HG02970 (cell line): Measurements from ENCODE around the gene CARMIL3.

Experiments used
- ATAC-seq: cut with Tn5 transposase; IDR thresholded peaks from one replicate; pipeline ENCODE4 v1.9.1; 2021; ENCODE audit warnings: mild to moderate bottlenecking, moderate library complexity, moderate number of reproducible peaks; ENCODE audit not compliant: unreplicated experiment, low FRiP score

CARMIL3 gene

DNA sequence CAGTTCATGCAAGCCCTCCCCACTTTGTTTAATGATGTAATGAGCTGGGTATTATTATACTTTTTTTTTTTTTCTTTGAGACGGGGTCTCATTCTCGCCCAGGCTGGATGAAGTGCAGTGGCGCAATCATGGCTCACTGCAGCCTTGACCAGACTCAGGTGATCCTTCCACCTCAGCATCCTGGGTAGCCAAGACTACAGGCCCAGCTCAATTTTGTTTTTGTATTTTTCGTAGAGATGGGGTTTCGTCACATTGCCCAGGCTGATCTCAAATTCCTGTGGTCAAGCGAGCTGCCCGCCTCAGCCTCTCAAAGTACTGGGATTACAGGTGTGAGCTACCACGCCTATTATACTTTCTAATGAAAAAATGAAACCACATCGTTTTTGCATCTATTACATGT, 58.3 kb downstream of the CARMIL3 start:
- no peak for ATAC-seq

DNA sequence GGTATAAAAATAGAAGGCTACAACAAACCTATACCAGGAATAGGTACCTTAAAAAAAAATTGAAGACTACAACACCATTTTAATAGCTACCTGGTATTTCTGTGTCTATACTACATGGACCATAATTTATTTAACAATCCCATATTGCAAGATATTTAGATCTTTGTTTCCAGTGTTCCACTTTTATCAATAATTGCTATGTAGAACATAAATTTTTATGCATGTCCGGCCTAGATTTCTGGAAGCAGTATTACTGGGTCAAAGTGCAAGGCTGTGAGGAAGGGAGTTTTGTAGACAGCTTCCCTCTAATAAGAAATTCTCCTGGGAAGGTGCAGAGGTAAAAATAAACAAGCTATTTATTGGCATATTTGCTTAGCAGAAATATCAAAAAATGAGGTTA, 58.7 kb downstream of the CARMIL3 start:
- ATAC-seq, result no peak

GRCh38 chr14:24113379-24113800, 61.6 kb downstream of the CARMIL3 start:
- ATAC-seq, result no peak

GRCh38 chr14:24113801-24114531, 62.2 kb downstream of the CARMIL3 start:
- peak; percentile 39 for ATAC-seq

GRCh38 chr14:24114532-24115421, 63.0 kb downstream of the CARMIL3 start, which contains the start of the genes DCAF11 and NRL:
TSS of gene DCAF11 (plus strand) at chr14:24114777. CDS start at chr14:24115595, 818 bp downstream.
TSS of gene NRL (minus strand) at chr14:24114949. CDS start at chr14:24082848, 32,101 bp downstream.
- ATAC-seq, result peak; percentile 82

DNA sequence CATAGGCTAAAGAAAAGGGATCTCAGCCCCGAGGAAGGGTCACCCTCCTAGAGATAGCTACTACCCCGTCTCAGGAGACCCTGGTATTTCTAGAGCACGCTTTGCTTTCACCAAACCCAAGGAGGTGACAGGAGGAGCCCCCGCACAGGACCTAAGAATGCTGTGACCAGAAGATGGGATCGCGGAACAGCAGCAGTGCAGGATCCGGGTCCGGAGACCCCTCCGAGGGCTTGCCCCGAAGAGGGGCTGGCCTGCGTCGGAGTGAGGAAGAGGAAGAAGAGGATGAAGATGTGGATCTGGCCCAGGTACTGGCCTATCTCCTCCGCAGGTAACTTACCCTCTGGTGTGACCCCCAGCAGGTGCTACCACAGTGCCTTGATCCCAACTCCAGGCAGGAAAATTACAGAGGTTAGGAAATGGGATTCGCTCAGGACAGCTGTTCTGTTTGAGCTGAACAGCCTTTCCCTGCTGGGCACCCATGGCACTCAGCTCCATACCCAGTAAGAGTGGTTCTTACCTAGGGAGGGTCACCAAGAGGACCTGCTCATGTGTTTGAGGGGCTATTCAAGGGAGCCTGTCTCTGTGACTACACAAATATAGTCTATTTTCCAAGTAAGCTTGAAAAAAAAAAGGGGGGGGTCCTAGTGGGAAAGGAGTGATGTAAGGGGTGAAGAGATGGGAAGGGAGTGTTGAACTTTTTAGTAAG, 63.8 kb downstream of the CARMIL3 start:
- ATAC-seq, result no peak

DNA sequence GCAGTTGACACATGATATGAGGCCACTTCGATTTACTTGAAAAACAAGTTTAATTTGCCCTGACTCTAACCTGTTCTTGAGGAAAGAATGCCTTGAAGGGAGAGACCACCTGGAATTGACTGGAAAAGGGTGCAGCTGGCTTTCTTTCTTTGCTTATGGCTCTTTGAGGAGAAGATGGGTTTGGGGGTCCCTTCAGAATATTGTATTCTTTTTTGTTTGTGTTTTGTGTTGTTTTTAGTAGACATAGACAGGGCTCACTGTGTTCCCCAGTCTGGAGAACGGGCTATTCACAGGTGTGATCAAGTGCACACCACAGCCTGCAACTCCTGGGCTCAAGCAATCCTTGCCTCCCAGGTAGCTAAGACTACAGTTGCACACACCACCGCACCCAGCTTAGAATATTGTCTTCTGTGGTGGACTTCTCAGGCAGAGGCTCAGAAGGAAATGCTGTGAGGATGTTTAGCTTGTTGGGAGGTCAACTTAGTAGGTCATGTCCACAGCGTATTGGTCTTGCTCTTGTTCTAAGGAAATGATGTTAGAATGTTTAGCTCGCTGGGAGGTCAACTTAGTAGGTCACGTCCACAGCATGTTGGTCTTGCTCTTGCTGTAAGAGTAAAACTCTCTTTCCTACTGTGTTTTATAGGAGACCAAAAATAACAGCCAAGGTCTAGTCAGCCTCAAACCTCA, 64.5 kb downstream of the CARMIL3 start:
- no peak for ATAC-seq

- no peak for ATAC-seq
Measured at GRCh38 chr14:24117179-24117578, 65.4 kb downstream of the CARMIL3 start.
